Ecto neural progenitor cell (in vitro differentiated cells): ENCODE data around the gene BCL7A.
"Not testable (repeated sequence)": the region's sequence is repeated elsewhere in the genome, so short reads cannot be mapped to it uniquely, and the experiment has no call there.

Source experiments
- DNase-seq: peaks from one replicate; pipeline ENCODE4 v3.0.0-alpha.2; 2018; ENCODE audit warnings: low spot score

The BCL7A gene

DNA sequence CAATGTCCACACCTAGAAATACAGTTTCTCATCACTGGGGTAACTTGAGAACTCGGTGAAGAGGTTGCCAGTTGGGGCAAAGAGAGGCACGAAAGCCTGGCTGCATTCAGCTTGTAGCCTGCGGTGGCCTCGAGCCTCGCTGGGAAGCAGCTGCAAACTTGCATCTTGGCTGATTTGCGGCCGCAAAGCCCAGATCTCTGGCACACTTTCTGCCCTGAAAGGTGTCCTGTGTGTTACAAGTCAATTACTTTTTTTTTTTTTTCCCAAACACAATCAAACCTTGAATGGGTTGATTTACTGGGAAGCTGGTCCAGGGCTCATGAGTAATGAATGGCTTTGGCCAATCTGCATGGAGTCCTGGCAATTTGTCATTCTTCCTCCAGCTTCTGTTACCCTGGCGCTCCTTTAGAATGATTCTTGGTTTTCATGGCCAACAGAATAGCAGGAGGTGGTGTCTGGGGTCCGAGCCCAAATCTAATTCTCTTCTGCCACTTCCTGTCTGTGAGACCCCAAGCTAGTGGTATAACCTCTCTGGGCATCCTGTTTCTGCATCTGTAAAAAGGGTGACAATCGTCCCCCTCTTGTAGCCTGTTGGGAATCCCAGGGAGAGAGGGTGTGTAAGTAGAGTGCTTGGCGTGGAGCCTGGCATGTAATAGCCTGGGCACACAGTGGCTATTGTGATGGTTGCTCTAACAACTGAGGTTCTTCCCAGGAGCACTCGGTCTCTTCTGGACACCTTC, 6.7 kb downstream of the BCL7A start:
- DNase-seq, result no peak

DNA sequence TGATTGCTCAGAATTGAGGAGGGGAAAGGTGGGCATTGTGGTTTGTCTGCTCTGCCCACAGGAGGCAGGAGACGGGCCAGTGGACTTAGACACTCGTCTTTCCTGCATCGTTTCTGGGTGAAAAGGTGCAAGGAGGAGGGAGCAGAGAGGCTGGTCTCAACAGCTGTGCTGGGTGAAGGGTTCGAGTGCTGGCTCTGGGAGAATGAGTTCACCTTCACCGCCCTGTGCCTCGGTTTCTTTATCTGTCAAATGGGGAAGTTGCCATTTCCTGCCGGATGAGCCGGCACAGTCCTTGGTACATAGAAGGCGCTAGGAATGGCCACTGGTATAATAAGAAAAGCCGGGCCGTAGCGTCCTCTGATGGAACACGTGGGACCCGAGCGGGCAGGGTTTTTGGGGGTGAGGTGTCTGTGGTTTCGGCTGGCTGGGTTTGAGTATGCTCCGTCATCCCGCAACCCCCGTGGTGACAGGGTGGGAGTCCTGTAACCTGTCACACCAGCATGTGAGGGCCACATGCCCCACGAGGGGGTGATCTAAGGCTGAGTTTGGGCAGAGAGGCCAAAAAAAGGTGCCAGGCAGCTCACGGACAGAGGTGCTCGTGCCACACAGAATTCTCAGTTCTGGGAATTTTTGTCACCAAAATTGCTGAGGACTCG, 7.3 kb downstream of the BCL7A start:
- no peak for DNase-seq

GRCh38 chr12:122029620-122030423, 8.1 kb downstream of the BCL7A start:
- DNase-seq, result no peak

GRCh38 chr12:122030424-122031035, 8.8 kb downstream of the BCL7A start:
- DNase-seq, result no peak

DNA sequence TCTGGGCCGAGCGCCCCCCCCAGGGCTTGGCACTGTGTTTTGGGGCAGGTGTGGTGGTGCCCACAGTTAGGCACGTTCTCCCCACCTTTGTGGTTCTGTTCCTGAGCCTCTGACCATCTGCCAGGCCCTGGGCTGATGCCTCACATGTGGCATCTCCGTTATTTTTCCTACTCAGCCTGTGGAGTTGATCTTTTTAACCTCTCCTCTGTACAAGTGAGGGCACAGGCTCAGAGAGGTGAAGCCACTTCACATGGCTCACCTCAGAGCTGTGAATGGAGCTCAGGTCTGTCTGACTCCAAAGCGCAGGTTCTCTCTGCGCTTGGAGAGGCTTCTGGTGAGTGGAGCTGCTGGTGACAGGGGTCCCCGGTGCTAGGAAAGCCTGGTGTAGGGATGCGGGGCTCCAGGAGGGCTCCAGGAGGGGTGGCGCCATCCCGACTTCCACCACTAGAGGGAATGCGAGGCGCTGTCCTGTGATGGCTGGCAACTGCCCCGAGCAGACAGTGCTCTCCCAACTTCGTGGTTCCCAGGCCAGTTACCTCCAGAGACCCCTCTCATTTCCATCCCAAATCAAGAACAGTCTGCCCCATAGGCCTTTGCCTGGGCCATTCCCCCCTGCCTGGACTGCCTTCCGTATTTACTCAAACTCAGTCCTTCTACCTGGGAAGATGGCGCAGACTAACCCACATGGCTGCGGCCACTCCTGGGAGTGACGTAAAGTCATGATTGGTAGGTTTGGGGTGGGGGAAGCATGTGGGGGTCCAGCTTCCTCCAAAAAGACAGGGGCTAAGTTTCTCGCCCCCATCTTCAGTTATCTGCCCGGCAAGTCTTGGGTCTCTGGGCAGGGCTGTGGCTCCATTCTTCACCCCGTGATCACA, 9.9 kb downstream of the BCL7A start:
- peak; percentile 87 for DNase-seq

DNA sequence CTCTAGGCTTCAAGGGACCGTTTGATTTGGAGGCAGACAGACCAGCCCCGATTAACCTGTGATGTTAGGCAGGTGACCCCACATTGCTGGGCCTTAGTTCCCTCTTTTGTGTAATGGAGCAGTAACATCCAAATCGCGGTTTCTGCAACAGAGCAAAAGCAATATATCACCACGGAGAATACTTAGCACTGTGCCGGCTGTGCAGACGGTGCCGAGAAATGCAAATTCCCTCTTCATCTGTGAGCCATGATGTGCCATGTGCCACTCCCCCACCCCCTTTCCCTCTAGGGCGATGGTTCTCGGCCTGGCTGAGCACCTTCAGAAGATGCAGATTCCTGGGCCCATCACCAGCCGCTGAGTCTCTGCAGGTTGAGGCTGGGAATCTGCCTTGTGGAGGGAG, 10.9 kb downstream of the BCL7A start:
- no peak for DNase-seq

DNA sequence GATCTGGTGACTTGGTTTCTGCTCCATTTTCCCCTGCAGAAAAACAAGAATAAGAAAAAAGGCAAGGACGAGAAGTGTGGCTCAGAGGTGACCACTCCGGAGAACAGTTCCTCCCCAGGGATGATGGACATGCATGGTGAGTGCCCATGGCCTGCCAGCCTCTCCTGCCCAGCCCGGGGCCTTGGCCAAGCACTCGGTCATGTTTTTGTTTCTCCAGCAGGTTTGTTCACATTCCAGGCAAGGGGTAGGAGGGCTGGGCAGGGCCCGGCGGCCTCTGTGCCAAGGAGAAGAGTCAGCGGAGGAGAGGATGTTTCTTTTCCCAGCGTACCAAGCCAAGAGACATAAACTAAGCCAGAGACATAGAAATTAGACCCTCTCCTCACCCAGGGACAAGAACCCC, 13.6 kb downstream of the BCL7A start:
- no peak for DNase-seq

DNA sequence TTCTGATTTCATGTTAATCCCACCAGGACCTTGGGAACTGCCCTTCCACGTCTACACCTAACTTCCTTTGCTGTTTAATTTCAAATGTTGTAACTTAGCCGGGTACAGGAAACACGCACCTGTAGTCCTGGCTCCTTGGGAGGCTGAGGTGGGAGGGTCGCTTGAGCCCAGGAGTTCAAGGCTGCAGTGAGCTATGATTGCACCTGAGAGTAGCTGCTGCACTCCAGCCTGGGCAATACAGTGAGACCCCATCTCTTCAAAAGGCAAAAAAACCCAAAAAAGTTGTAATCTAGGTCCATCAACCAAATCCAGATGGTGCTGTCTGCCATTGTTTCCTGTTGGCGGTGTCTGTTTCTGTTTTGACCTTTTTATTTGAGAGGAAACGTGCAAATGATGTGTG, 14.5 kb downstream of the BCL7A start:
- no peak for DNase-seq

DNA sequence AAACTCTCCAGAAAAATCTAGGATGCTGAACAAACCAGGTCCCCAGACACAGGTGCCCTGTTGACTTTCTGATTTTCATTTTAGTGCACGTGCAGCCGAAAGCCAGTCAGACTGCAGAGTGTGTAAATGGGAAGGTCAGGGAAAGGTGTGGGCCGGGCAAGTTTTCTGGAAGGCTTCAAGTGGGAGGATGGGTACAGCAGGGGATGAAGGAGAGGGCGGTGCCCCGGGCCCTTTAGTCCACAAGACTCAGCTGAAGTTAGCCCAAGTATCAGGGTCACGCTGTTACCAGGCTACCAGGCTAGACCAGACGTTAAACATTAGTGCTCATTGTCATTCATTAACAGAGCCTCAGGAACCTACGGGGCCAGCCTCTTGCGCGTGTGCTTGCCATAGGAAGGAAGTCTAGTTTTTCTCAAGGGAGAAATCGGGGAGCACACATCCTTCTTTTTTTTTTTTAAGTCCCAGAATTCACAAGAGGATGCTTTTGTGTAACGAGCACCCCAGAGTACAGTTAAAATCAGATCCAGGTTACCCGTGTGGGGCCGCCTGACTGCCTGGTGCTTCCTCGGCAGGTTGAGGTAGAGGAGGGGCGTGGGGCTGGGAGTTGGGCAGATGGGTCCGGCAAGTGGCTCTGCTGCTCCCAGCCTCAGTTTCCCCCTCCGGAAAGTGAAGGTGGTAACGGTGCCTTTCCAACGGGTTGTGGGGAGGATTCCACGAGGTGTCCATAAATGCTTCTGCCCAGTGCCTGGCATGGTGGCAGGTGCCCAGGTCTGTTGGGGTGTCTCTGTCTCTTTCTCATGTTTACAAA, 19.1 kb downstream of the BCL7A start:
- DNase-seq, result no peak

- DNase-seq, result not testable (repeated sequence)
These were observed 19.8 kb downstream of the BCL7A start for GRCh38 chr12:122041458-122041857.

DNA sequence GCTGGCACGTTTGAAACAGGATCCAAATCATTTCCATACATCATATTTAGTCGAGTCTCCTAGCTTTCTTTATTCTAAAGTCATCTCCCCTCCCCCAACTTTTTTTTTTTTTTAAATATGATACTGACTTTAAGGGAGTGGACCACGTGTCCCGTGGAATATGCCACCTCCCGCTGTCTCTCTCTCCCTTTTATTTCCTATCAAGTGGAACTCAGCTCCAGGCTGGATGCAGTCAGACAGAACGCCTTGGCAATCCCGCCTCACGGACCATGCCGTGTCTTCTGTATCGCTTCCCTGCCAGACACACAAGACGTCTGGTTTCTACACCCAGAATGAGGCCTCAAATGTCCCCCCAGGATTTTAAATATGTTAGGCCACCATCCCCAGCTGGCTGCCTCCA, 21.2 kb downstream of the BCL7A start:
- no peak for DNase-seq

DNA sequence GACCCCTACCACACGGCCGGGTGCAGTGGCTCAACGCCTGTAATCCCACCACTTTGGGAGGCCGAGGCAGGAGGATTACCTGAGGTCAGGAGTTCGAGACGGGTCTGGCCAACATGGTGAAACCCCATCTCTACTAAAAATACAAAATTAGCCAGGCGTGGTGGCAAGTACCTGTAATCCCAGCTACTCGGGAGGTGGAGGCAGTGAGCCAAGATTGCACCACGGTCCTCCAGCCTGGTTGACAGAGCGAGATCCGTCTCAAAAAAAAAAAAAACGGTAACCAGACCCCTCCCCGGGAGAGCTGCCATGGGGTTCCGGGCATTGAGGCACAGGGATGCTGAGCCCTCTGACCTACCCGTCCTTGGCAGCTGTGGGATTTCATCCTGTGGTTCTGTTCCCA, 21.8 kb downstream of the BCL7A start:
- DNase-seq, result no peak

DNA sequence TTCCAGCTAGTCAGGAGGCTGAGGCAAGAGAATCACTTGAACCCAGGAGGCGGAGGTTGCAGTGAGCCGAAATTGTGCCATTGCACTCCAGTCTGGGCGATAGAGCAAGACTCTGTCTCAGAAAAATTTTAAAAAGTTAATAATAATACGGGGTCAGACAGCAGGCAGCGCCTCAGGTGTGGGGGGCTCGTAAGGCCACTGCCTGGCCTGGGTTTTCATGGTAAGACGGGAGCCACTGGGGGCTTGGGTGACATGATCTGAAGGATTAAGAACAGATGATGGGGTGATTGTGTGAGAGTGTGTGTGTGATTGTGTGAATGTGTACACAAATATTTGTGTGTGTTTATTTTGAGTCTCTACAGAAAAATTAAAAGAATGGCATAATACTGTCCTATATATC, 23.6 kb downstream of the BCL7A start:
- no peak for DNase-seq

GRCh38 chr12:122046145-122046544, 24.5 kb downstream of the BCL7A start:
- no peak for DNase-seq

GRCh38 chr12:122048151-122048550, 26.5 kb downstream of the BCL7A start:
- DNase-seq, result no peak

DNA sequence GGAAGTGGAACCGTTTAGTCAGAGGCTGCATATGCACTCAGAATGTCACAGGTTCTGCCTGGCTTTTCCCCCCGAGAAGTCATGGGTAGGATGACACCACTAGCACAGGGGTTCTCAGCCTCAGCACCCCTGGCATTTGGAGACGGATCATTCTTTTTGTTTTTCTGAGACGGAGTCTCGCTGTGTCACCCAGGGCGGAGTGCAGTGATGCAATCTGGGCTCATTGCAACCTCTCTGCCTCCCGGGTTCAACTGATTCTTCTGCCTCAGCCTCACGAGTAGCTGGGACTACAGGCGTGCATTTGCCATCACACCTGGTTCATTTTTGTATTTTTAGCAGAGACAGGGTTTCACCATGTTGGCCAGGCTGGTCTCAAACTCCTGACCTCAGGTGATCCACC, 28.1 kb downstream of the BCL7A start:
- DNase-seq, result no peak

DNA sequence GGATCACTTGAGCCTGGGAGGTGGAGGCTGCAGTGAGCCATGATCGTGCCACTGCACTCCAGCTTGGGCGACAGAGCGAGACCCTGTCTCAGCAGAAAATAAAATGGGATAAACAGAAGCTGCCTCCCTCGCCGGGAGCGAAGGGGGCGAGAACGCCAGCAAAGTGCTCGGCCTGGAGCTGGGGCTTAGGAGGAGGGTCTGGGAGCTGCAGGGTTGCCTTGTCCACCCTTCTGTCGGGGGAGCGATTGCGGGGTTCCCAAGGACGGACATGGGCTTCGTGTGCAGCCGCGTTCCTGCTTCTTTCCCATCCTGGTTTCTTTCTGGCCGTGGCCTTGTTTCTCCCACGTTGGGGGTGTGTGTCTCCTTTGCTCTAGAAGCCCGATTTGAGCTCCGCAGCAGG, 29.0 kb downstream of the BCL7A start:
- DNase-seq, result no peak

- DNase-seq, result no peak
These were observed 29.7 kb downstream of the BCL7A start for GRCh38 chr12:122051231-122051876.

- DNase-seq, result no peak
These were observed 30.6 kb downstream of the BCL7A start for GRCh38 chr12:122052285-122052684.

DNA sequence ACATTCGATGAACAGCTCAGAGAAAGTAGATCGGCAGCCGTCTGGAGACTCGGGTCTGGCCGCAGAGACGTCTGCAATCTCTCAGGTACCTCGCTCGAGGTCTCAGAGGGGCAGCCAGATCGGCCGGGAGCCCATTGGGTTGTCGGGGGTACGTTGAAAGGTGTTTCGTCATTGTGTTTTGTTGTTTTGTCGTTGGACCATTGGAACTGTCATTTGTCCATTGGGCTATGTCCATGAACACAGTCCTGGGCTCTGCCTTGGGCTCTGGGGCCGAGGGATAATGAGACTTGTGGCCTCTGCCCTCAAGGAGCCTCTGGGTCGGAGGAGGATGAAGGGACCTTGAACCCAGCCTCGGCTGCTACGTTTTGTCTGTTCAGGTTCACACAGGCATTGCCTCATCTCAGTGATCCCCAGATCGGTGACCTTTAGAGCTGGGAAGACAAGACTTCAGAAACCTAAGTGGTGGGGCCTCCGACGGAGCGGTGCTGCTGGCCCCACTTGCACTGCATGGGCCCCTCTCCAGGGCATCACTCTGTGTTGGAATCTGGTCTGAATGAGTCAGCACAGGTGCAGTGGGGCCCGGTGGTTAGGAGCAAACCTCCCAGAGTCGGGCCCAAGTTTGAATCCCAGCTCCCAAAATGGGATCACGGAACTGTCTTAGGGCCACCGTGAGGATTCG, 33.3 kb downstream of the BCL7A start:
- DNase-seq, result no peak
